ENCODE data around the gene CRYBA4.

Gene CRYBA4

GRCh38 chr22:26580240-26580962 is 41.4 kb upstream of the CRYBA4 start:
- no peak for TF ChIP-seq YY1 (IDR thresholded peaks at IDR 0.05; ENCODE audit: insufficient read depth, insufficient read length)
- no peak for TF ChIP-seq ZNF274 (IDR thresholded peaks at IDR 0.05; ENCODE audit: low read depth, low read length)
- TF ChIP-seq SUZ12 (IDR thresholded peaks at IDR 0.05; ENCODE audit: extremely low read depth, insufficient read depth, insufficient read length) = no peak
- Histone ChIP-seq H3K4me3 (ENCODE audit: insufficient read length, low read depth) (no peak overlapping the region), H3K9ac (ENCODE audit: insufficient read length, low read depth) (no peak overlapping the region), H3K4me1 (ENCODE audit: insufficient read depth, insufficient read length) (peaks cover 6% of the 10 kb centered on the region), H3K36me3 (ENCODE audit: insufficient read depth, insufficient read length, low read length) (peaks cover 25% of the 10 kb centered on the region), H3K27me3 (ENCODE audit: insufficient read depth, insufficient read length) (no peaks in the 10 kb centered on the region), H3K9me3 (ENCODE audit: insufficient read depth, low read length) (no peaks in the 10 kb centered on the region)
- no peak for DNase-seq (ENCODE audit: low read depth, low spot score)

GRCh38 chr22:26581026-26581425 is 40.7 kb upstream of the CRYBA4 start:
- peaks cover 8% of the 10 kb centered on the region for H3K4me1 ChIP-seq (ENCODE audit: insufficient read depth, insufficient read length)
- H3K36me3 ChIP-seq (ENCODE audit: insufficient read depth, insufficient read length, low read length) = peaks cover 25% of the 10 kb centered on the region
- H3K9ac ChIP-seq (ENCODE audit: insufficient read length, low read depth) = no peak overlapping the region
- H3K27me3 ChIP-seq (ENCODE audit: insufficient read depth, insufficient read length) = no peaks in the 10 kb centered on the region
- no peaks in the 10 kb centered on the region for H3K9me3 ChIP-seq (ENCODE audit: insufficient read depth, low read length)
- H3K4me3 ChIP-seq (ENCODE audit: insufficient read length, low read depth) = no peak overlapping the region
- TF ChIP-seq YY1 (IDR thresholded peaks at IDR 0.05; ENCODE audit: insufficient read depth, insufficient read length) (no peak), ZNF274 (IDR thresholded peaks at IDR 0.05; ENCODE audit: low read depth, low read length) (no peak), SUZ12 (IDR thresholded peaks at IDR 0.05; ENCODE audit: extremely low read depth, insufficient read depth, insufficient read length) (no peak)
- no peak for DNase-seq (ENCODE audit: low read depth, low spot score)

DNA sequence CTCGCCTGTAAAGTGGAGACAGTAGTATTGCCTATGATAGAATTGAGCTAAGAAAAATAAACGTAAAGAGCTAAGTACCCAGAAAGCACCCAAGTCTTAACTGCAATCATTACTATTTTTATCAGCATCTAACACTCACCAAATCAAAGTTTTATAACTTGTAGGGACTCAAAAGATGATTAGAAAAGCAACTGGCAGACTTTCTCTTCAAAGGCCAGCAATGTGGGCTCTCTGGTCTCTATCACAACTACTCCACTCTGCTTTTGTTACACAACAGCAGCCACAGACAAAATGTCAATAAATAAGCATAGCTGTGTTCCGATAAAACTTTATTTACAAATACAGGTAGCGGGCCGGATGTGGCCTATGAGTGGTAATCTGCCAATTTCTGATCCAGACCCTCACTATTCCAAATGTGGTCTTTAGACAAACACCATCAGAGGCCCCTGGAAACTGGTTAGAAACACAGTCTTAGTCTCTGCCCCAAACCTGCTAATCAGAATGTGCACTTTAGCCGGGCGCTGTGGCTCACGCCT is 40.1 kb upstream of the CRYBA4 start:
- Histone ChIP-seq H3K27me3 (ENCODE audit: insufficient read depth, insufficient read length) (no peaks in the 10 kb centered on the region), H3K9ac (ENCODE audit: insufficient read length, low read depth) (no peak overlapping the region), H3K4me1 (ENCODE audit: insufficient read depth, insufficient read length) (peaks cover 8% of the 10 kb centered on the region), H3K4me3 (ENCODE audit: insufficient read length, low read depth) (no peak overlapping the region), H3K9me3 (ENCODE audit: insufficient read depth, low read length) (no peaks in the 10 kb centered on the region), H3K36me3 (ENCODE audit: insufficient read depth, insufficient read length, low read length) (peaks cover 25% of the 10 kb centered on the region)
- TF ChIP-seq SUZ12 (IDR thresholded peaks at IDR 0.05; ENCODE audit: extremely low read depth, insufficient read depth, insufficient read length) = no peak
- no peak for TF ChIP-seq ZNF274 (IDR thresholded peaks at IDR 0.05; ENCODE audit: low read depth, low read length)
- TF ChIP-seq YY1 (IDR thresholded peaks at IDR 0.05; ENCODE audit: insufficient read depth, insufficient read length) = no peak
- DNase-seq (ENCODE audit: low read depth, low spot score) = no peak

- Histone ChIP-seq H3K9me3 (ENCODE audit: insufficient read depth, low read length) (no peaks in the 10 kb centered on the region), H3K4me1 (ENCODE audit: insufficient read depth, insufficient read length) (peaks cover 8% of the 10 kb centered on the region), H3K9ac (ENCODE audit: insufficient read length, low read depth) (no peak overlapping the region), H3K4me3 (ENCODE audit: insufficient read length, low read depth) (no peak overlapping the region), H3K36me3 (ENCODE audit: insufficient read depth, insufficient read length, low read length) (peaks cover 21% of the 10 kb centered on the region), H3K27me3 (ENCODE audit: insufficient read depth, insufficient read length) (no peaks in the 10 kb centered on the region)
- TF ChIP-seq YY1 (IDR thresholded peaks at IDR 0.05; ENCODE audit: insufficient read depth, insufficient read length) (no peak), ZNF274 (IDR thresholded peaks at IDR 0.05; ENCODE audit: low read depth, low read length) (no peak), SUZ12 (IDR thresholded peaks at IDR 0.05; ENCODE audit: extremely low read depth, insufficient read depth, insufficient read length) (no peak)
- no peak for DNase-seq (ENCODE audit: low read depth, low spot score)
Measured at GRCh38 chr22:26584010-26584409, 37.8 kb upstream of the CRYBA4 start.

- TF ChIP-seq YY1 (IDR thresholded peaks at IDR 0.05; ENCODE audit: insufficient read depth, insufficient read length) (no peak), SUZ12 (IDR thresholded peaks at IDR 0.05; ENCODE audit: extremely low read depth, insufficient read depth, insufficient read length) (no peak), ZNF274 (IDR thresholded peaks at IDR 0.05; ENCODE audit: low read depth, low read length) (no peak)
- no peak for DNase-seq (ENCODE audit: low read depth, low spot score)
- Histone ChIP-seq H3K36me3 (ENCODE audit: insufficient read depth, insufficient read length, low read length) (peaks cover 21% of the 10 kb centered on the region), H3K9ac (ENCODE audit: insufficient read length, low read depth) (no peak overlapping the region), H3K27me3 (ENCODE audit: insufficient read depth, insufficient read length) (no peaks in the 10 kb centered on the region), H3K9me3 (ENCODE audit: insufficient read depth, low read length) (no peaks in the 10 kb centered on the region), H3K4me1 (ENCODE audit: insufficient read depth, insufficient read length) (peaks cover 10% of the 10 kb centered on the region), H3K4me3 (ENCODE audit: insufficient read length, low read depth) (no peak overlapping the region)
Measured at GRCh38 chr22:26585104-26585790, 36.5 kb upstream of the CRYBA4 start.

- no peak for TF ChIP-seq SUZ12 (IDR thresholded peaks at IDR 0.05; ENCODE audit: extremely low read depth, insufficient read depth, insufficient read length)
- TF ChIP-seq ZNF274 (IDR thresholded peaks at IDR 0.05; ENCODE audit: low read depth, low read length) = no peak
- no peak for TF ChIP-seq YY1 (IDR thresholded peaks at IDR 0.05; ENCODE audit: insufficient read depth, insufficient read length)
- peak overlapping the region; percentile 32 for H3K9ac ChIP-seq (ENCODE audit: insufficient read length, low read depth)
- no peak overlapping the region for H3K4me3 ChIP-seq (ENCODE audit: insufficient read length, low read depth)
- peaks cover 10% of the 10 kb centered on the region for H3K4me1 ChIP-seq (ENCODE audit: insufficient read depth, insufficient read length)
- no peaks in the 10 kb centered on the region for H3K27me3 ChIP-seq (ENCODE audit: insufficient read depth, insufficient read length)
- DNase-seq (ENCODE audit: low read depth, low spot score) = no peak
- H3K9me3 ChIP-seq (ENCODE audit: insufficient read depth, low read length) = no peaks in the 10 kb centered on the region
- peaks cover 16% of the 10 kb centered on the region for H3K36me3 ChIP-seq (ENCODE audit: insufficient read depth, insufficient read length, low read length)
Measured at GRCh38 chr22:26586556-26587325, 35.0 kb upstream of the CRYBA4 start.

All from NT2/D1 (cell line).